K562 (cell line): ENCODE data around the gene ETNK1. TPM values are rescaled to one million over a fixed set of nuclear protein-coding genes. Genes with fewer than 3 reads are reported as not detected.

Experiments used
- ADNP ChIP-seq: fragments of 200-800 bp; sonication (Bioruptor generic); IDR thresholded peaks from 2 replicates; pipeline ENCODE4 v1.6.1; 2016; ENCODE audit warnings: missing genetic modification characterization, missing compliant biosample characterization
- ARID2 ChIP-seq: fragments of 450-650 bp; IDR thresholded peaks from 2 replicates; pipeline ENCODE4 v1.6.1; 2017; ENCODE audit warnings: antibody characterized with exemption, mild to moderate bottlenecking
- ARID3B ChIP-seq: fragments of 250-450 bp; sonication (Bioruptor Pico); IDR thresholded peaks from 2 replicates; pipeline ENCODE4 v1.4.0; 2020; ENCODE audit warnings: borderline replicate concordance
- ATF2 ChIP-seq: sonication (generic); formaldehyde crosslinking; IDR thresholded peaks from 2 replicates; pipeline ENCODE4 v1.8.1; 2022; ENCODE audit warnings: missing genetic modification reagents
- ELF4 ChIP-seq: fragments of 450-650 bp; formaldehyde crosslinking; IDR thresholded peaks from 2 replicates; pipeline ENCODE4 v1.4.0; 2022; ENCODE audit warnings: missing genetic modification characterization
- ETS1 ChIP-seq: conservative IDR thresholded peaks from 2 replicates; pipeline ENCODE4 v1.6.1; 2011; ENCODE audit warnings: low read depth, mild to moderate bottlenecking, low read length; ENCODE audit not compliant: control insufficient read depth
- ETV1 ChIP-seq: fragments of 450-650 bp; conservative IDR thresholded peaks from 2 replicates; pipeline ENCODE4 v1.6.1; 2016; ENCODE audit warnings: missing genetic modification characterization, control low read depth, low read depth, missing compliant biosample characterization
- FOXK2 ChIP-seq, 2 experiments: fragments of 450-650 bp; IDR thresholded peaks in 1 of 2; conservative IDR thresholded peaks in 1 of 2; 2 replicates each; pipeline ENCODE4 v1.6.1; 2016; ENCODE audit warnings: low read depth in 2 of 2, mild to moderate bottlenecking in 1 of 2
- GATA2 ChIP-seq: sonication (generic); formaldehyde crosslinking; IDR thresholded peaks from 2 replicates; pipeline ENCODE4 v1.4.0; 2020; ENCODE audit warnings: mild to moderate bottlenecking, missing genetic modification reagents
- KAT2B ChIP-seq: IDR thresholded peaks from one replicate; pipeline ENCODE4 v1.6.1; 2012; ENCODE audit warnings: low read depth, mild to moderate bottlenecking, control low read depth, inconsistent platforms, low read length, moderate library complexity
- MLLT1 ChIP-seq, 2 experiments: fragments of 450-650 bp; IDR thresholded peaks; 2 replicates each; pipeline ENCODE4 v1.6.1; 2016
- SMARCE1 ChIP-seq: fragments of 450-650 bp; IDR thresholded peaks from 2 replicates; pipeline ENCODE4 v1.7.1; 2016; ENCODE audit warnings: mild to moderate bottlenecking
- ZEB2 ChIP-seq: fragments of 450-650 bp; IDR thresholded peaks from 2 replicates; pipeline ENCODE4 v1.6.1; 2016
- polyA plus RNA-seq, 8 experiments: library from polyadenylated mRNA; depleted of rRNA in 4 of 8; stranded (reverse) in 5 of 8; unstranded in 3 of 8; fragments of >200 nt; fragmentation: Nextera tagmentation in 2 of 8; fragmentation: Illumina TruSeq in 1 of 8; extraction: Ambion mirVana in 2 of 8; extraction: Trizol in 1 of 8; gene quantifications; 2 replicates each; pipeline versions ENCODE4 v1.2.1 to v1.2.3, GENCODE V29; 2011 to 2014; ENCODE audit warnings: inconsistent platforms in 1 of 8, missing spikeins in 1 of 8
- total RNA-seq, 7 experiments: library from RNA; depleted of rRNA in 6 of 7; stranded (reverse); fragments of >200 nt in 6 of 7; fragmentation: Illumina TruSeq in 2 of 7; extraction: Trizol in 2 of 7; gene quantifications; 2 replicates each; pipeline versions ENCODE4 v1.2.1 to v1.2.3, GENCODE V29; 2011 to 2021; ENCODE audit warnings: low replicate concordance in 1 of 7
- TF ChIP-seq, protein P1 (sequence below): fragments of 450-650 bp; formaldehyde crosslinking; IDR thresholded peaks from 2 replicates; pipeline ENCODE4 v1.4.0; 2022; ENCODE audit warnings: missing genetic modification characterization

The ETNK1 gene
- total and polyA plus RNA-seq, 9 of the 15 experiments (the other 6 are each of a cell fraction or from before 2014, with no cell fraction given), result 10.0 to 70.5 (median 36.0) TPM

GRCh38 chr12:22625762-22626294, 857 bp downstream of the ETNK1 start (continued):
- TF ChIP-seq, protein P1, sequence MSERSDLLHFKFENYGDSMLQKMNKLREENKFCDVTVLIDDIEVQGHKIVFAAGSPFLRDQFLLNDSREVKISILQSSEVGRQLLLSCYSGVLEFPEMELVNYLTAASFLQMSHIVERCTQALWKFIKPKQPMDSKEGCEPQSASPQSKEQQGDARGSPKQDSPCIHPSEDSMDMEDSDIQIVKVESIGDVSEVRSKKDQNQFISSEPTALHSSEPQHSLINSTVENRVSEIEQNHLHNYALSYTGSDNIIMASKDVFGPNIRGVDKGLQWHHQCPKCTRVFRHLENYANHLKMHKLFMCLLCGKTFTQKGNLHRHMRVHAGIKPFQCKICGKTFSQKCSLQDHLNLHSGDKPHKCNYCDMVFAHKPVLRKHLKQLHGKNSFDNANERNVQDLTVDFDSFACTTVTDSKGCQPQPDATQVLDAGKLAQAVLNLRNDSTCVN, result peak; percentile 58; the same call in 1 of the 2 replicates
- TF ChIP-seq SMARCE1, result peak; percentile 49; the same call in 1 of the 2 replicates
- TF ChIP-seq KAT2B, result no peak
- 0 out of 4 replicates have a peak, but pooled peaks of 1 of the 2 experiments have one; percentile 29 for TF ChIP-seq FOXK2 (conservative IDR thresholded peaks at IDR 0.05 in 1 of 2, IDR thresholded peaks at IDR 0.05 in 1 of 2; ENCODE audit: low read depth in 2 of 2)
- no peak for TF ChIP-seq ETS1
- TF ChIP-seq ADNP (tag), result no peak
- TF ChIP-seq ZEB2, result peak; percentile 59; the same call in 1 of the 2 replicates
- 0 out of 2 replicates have a peak, but pooled peaks have one; percentile 24 for TF ChIP-seq ETV1 (tag)
- TF ChIP-seq GATA2 (CRISPR knock-in tag), result no peak
- TF ChIP-seq MLLT1 (IDR thresholded peaks at IDR 0.05), result peak; percentile 87 to 89
- peak; percentile 55; the same call in 1 of the 2 replicates for TF ChIP-seq ARID2
- no peak for TF ChIP-seq ATF2 (CRISPR knock-in tag)
- TF ChIP-seq ARID3B (CRISPR knock-in tag), result no peak
- peak; percentile 70; the same call in 1 of the 2 replicates for TF ChIP-seq ELF4 (CRISPR knock-in tag)
